ENCODE measurements around the gene ELK4. TPM values are rescaled to one million over a fixed set of nuclear protein-coding genes. Genes with fewer than 3 reads are reported as not detected.

Gene ELK4
- total and polyA plus RNA-seq, 8 donors = 3.5 to 38.7 (median 11.7) TPM

DNA sequence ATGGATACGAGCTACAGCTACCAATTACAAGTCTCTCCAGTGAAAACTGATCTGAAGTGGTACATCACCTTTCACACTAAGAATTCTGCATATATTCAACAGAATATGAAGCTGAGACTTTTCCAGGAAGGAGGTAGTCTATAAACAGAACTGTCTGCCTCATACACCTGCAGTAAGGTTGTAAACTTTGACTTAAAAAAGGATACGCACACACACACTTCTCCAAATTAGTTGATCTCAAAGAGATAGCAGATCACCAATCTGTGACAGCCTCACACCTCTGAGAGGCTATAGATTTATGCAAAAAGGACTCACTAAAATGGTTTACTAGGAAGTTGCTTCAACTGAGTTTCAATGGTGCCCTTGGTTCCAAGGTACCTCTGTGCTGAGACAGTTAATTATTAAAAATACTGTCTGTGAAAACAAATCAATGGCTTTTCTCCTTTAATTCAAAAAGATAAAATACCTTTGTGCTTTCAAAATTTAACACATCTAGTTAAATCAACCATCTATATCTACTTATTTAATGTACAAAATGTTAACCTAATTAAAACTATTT, 17.9 kb downstream of the ELK4 start:
- no peak overlapping the region for H3K4me3 ChIP-seq
- H3K27me3 ChIP-seq = no peaks in the 10 kb centered on the region
- no peaks in the 10 kb centered on the region for H3K9me3 ChIP-seq
- WGBS, 5 donors = 87 to 95% (median 90%) methylated on average over 2 of the region's 2 CpGs
- no peak for DNase-seq
- intact Hi-C loops (cut with DNase I; ENCODE audit: low total_unique reads) = no loop called here
- no peak overlapping the region for H3K27ac ChIP-seq
- peaks cover 31 to 81% (median 71%) of the 10 kb centered on the region in 4 donors for H3K36me3 ChIP-seq
- TF ChIP-seq POLR2AphosphoS5 (IDR thresholded peaks at IDR 0.05) (no peak), EP300 (IDR thresholded peaks at IDR 0.05) (no peak)
- TF ChIP-seq, protein P1, sequence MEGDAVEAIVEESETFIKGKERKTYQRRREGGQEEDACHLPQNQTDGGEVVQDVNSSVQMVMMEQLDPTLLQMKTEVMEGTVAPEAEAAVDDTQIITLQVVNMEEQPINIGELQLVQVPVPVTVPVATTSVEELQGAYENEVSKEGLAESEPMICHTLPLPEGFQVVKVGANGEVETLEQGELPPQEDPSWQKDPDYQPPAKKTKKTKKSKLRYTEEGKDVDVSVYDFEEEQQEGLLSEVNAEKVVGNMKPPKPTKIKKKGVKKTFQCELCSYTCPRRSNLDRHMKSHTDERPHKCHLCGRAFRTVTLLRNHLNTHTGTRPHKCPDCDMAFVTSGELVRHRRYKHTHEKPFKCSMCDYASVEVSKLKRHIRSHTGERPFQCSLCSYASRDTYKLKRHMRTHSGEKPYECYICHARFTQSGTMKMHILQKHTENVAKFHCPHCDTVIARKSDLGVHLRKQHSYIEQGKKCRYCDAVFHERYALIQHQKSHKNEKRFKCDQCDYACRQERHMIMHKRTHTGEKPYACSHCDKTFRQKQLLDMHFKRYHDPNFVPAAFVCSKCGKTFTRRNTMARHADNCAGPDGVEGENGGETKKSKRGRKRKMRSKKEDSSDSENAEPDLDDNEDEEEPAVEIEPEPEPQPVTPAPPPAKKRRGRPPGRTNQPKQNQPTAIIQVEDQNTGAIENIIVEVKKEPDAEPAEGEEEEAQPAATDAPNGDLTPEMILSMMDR (IDR thresholded peaks at IDR 0.05) = no peak
- H3K4me1 ChIP-seq = peaks cover 10 to 41% (median 24%) of the 10 kb centered on the region in 4 donors

DNA sequence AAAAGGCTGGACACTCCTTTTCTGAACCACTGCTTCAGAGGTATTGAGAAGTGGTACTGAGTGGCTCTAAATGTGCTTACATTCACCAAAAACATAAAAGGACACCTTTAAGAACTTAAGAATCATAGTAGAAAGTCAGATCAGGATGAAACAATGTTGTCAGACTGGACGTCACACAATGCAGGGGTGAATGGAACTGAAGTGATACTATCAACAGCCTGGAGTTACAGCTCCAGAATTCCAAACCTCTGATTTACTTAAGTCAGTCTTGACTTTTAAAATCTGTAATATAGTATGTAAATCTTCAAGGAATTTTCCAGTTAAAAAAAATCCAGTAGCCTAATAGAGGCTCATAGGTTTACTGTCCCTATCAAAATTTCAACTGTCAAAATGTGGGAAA, 19.3 kb downstream of the ELK4 start:
- no peak for TF ChIP-seq POLR2A (IDR thresholded peaks at IDR 0.05)
- TF ChIP-seq EP300 (IDR thresholded peaks at IDR 0.05) = no peak
- TF ChIP-seq POLR2AphosphoS5 (IDR thresholded peaks at IDR 0.05) = no peak
- TF ChIP-seq, protein P1 (IDR thresholded peaks at IDR 0.05) = no peak
- Histone ChIP-seq H3K36me3 (peaks cover 23 to 76% (median 58%) of the 10 kb centered on the region in 4 donors), H3K9me3 (no peaks in the 10 kb centered on the region), H3K27ac (no peak overlapping the region), H3K4me1 (peaks cover 10 to 38% (median 24%) of the 10 kb centered on the region in 4 donors), H3K27me3 (no peaks in the 10 kb centered on the region), H3K4me3 (no peak overlapping the region)
- 83 to 97% (median 95%) methylated on average over 1 of the region's 1 CpG for WGBS, 5 donors
- intact Hi-C loops (cut with DNase I; ENCODE audit: low total_unique reads) = no loop called here
- DNase-seq = no peak

DNA sequence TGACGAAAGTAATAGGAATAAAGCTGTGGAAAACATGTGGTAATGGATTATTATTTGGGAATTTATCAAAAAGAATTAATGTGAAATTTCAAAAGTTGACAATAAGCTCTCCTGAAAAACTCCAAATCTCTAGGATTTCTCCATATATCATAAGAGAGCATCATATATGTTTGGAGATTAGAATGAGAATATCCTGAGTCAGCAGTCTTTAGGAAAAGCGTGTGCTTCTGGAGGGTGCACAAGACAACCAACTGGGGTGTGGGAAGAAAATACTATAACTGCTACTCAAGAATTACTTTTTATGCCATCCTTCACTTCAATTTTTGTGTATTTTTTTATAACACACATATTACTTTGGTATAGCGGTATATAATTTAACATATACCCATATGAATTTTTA, 19.7 kb downstream of the ELK4 start:
- Histone ChIP-seq H3K36me3 (peaks cover 19 to 74% (median 55%) of the 10 kb centered on the region in 4 donors), H3K4me1 (peaks cover 10 to 37% (median 23%) of the 10 kb centered on the region in 4 donors), H3K27me3 (no peaks in the 10 kb centered on the region), H3K27ac (no peak overlapping the region), H3K9me3 (no peaks in the 10 kb centered on the region), H3K4me3 (no peak overlapping the region)
- intact Hi-C loops (cut with DNase I; ENCODE audit: low total_unique reads) = no loop called here
- DNase-seq = no peak
- no peak for TF ChIP-seq EP300 (IDR thresholded peaks at IDR 0.05)
- TF ChIP-seq POLR2A (IDR thresholded peaks at IDR 0.05) = no peak
- no peak for TF ChIP-seq POLR2AphosphoS5 (IDR thresholded peaks at IDR 0.05)
- TF ChIP-seq, protein P1 (IDR thresholded peaks at IDR 0.05) = no peak
- 93 to 97% (median 96%) methylated on average over 3 of the region's 3 CpGs for WGBS, 5 donors

DNA sequence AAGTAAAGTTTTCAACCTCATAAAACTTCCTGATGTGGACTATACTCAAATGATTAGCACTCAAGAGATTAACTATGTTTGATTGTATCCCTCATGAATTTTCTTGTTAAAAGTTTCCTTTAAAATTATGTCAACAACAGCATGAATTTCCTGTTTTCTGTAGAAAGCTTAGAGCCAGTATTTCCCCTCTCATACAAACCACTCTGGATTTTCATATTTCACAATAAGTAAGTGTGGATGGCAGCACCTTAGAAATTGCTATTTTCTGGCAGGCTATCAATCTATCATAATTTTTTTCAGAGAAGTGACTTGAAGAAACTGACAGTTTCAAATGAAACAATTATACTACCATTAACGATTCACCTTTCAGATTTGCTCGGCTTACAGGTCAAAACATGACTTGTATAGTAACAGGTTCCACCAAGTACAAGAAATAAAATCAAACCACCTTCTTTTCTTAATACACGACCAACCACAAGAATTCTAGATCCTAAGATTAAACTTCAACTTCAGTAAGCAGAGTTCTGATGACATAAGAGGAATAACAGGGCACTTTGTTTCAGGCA, 20.8 kb downstream of the ELK4 start:
- no peaks in the 10 kb centered on the region for H3K9me3 ChIP-seq
- intact Hi-C loops (cut with DNase I; ENCODE audit: low total_unique reads) = no loop called here
- H3K4me3 ChIP-seq = no peak overlapping the region
- H3K36me3 ChIP-seq = peaks cover 10 to 72% (median 53%) of the 10 kb centered on the region in 4 donors
- peaks cover 10 to 33% (median 22%) of the 10 kb centered on the region in 4 donors for H3K4me1 ChIP-seq
- TF ChIP-seq POLR2AphosphoS5 (IDR thresholded peaks at IDR 0.05) (no peak), POLR2A (IDR thresholded peaks at IDR 0.05) (no peak), EP300 (IDR thresholded peaks at IDR 0.05) (no peak)
- H3K27ac ChIP-seq = peak overlapping the region in 2 of 5 donors; percentile 27 to 51
- 24 to 42% (median 30%) methylated on average over 3 of the region's 3 CpGs for WGBS, 5 donors
- H3K27me3 ChIP-seq = no peaks in the 10 kb centered on the region
- DNase-seq = no peak

DNA sequence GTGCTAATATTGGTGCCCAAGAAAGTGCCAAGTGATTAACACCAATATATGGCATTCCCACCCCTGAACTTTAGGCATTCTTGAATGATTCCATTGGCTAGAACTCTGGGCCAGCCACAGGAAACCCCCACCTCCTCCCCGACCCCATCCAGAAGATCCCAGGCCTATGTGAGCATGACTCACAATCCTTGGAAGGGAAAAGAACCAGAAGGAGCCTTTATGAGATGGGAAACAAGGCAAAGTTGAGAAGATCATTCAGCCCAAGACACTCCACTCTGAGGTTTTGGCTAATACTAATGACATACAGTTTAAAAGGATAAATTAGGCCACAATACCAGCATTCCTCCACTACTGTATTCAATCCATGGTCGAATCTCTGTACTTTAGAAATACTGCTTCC, 21.8 kb downstream of the ELK4 start:
- H3K4me3 ChIP-seq = no peak overlapping the region
- peaks cover 10 to 33% (median 22%) of the 10 kb centered on the region in 4 donors for H3K4me1 ChIP-seq
- H3K36me3 ChIP-seq = peaks cover 9 to 66% (median 51%) of the 10 kb centered on the region in 4 donors
- no peaks in the 10 kb centered on the region for H3K27me3 ChIP-seq
- intact Hi-C loops (cut with DNase I; ENCODE audit: low total_unique reads) = no loop called here
- H3K9me3 ChIP-seq = no peaks in the 10 kb centered on the region
- no peak for DNase-seq
- WGBS, 5 donors = 51 to 66% (median 59%) methylated on average over 2 of the region's 2 CpGs
- TF ChIP-seq, protein P1 (IDR thresholded peaks at IDR 0.05) = no peak
- TF ChIP-seq EP300 (IDR thresholded peaks at IDR 0.05) = no peak
- TF ChIP-seq POLR2A (IDR thresholded peaks at IDR 0.05) = no peak
- no peak for TF ChIP-seq POLR2AphosphoS5 (IDR thresholded peaks at IDR 0.05)
- peak overlapping the region in 1 of 5 donors; percentile 51 for H3K27ac ChIP-seq
